GM18907 (cell line): ENCODE measurements around the gene RAB10.
"Not testable (repeated sequence)": the region's sequence is repeated elsewhere in the genome, so short reads cannot be mapped to it uniquely, and the experiment has no call there.

Source experiments
- ATAC-seq: cut with Tn5 transposase; IDR thresholded peaks from one replicate; pipeline ENCODE4 v1.9.1; 2021; ENCODE audit warnings: mild to moderate bottlenecking, moderate library complexity; ENCODE audit not compliant: unreplicated experiment

Gene RAB10

DNA sequence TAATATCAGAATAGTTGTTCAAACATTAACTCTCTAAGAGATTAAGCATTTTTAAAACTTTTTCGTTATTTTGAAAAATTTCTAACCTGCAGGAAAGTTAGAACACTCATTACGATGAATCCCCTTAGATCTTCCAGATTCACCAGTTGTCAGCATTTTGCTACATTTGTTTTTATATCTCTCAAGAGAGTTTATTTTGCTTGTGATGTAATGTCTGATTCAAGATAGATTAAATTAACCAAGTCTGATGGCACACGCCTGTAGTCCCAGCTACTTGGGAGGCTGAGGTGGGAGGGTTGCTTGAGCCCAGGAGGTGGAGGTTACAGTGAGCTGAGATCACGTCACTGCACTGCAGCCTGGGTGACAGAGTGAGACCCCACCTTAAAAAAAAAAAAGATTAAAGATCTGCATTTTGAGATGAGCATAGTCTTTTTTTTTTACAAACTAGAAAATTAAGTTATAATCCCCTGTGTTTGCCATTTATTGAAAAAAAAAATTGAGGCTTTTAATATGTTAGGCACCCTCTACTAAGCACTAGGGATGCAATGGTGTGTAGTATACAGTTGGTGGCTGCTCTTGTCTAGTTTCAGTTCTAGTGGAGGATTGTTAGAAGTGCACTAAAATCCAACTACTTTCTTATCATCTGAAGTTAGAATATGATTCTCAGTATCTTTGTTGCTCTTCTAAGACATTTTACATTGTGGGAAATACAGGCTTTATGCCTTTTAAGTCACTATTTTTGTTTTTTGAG, 20.9 kb downstream of the RAB10 start:
- no peak for ATAC-seq

DNA sequence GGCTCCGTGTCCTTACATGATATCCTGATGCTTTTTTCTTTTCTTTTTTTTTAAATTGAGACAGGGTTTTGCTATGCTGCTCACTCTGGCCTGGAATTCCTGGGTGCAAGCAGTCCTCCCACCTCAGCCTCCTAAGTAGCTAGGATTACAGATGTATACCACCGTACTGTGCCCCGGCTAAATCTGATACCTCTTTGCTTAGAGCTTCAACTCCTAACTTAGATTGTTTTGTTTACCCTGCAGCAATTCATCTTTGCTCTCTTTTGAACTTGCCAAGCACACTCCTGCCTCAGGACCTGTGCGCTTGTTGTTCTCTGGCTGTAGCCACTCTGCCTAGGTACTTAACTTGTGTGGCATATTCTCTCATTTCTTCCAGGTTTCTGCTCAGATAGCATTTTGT, 24.5 kb downstream of the RAB10 start:
- no peak for ATAC-seq

DNA sequence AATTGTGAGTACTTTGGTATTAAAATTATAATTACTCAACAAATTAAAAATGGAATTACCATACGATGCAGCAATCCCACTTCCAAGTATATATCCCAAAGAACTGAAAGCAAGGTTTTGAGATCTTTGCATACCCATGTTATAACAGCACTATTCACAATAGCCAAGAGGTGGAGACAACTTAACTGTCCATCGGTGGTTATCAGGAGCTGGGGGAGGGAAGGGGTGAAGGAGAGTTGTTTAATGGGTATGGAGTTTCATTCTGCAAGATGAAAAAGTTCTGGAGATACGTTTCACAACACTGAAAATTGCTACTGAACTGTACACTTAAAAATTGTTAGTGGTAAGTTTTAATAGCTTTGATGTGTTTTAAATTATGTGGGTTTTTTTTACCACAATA, 25.7 kb downstream of the RAB10 start:
- no peak for ATAC-seq

DNA sequence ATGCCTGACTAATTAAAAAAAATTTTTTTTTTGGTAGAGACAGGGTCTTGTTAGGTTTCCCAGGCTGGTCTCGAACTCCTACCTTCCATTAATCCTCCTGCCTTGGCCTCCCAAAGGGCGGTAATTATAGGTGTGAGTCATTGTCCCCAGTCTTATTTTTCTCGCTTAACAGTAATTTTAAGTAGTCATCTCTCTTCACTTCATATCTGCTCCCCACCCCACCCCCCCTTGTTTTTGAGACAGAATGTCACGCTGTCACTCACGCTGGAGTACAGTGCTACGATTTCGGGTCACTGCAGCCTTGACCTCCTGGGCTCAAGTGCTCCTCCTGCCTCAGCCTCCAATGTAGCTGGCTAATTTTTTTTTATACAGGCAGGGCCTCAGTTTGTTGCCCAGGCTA, 27.7 kb downstream of the RAB10 start:
- no peak for ATAC-seq

DNA sequence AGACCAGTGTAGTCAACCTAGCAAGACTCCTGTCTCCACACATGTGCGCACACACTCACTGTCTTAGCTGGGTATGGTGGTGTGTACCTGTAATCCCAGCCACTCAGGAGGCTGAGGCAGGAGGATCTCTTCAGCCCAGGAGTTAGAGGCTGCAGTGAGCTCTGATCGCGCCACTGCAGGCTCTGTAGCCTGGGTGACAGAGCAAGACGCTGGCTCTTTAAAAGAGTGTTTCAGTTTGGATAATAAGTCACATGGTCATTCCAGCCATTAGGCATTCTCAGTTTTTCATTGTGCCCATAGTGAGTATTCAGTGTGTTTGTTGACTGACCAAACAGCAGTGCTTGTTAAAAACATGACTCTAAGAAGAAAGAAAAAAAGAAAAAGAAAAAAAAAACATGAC, 31.0 kb downstream of the RAB10 start:
- no peak for ATAC-seq

DNA sequence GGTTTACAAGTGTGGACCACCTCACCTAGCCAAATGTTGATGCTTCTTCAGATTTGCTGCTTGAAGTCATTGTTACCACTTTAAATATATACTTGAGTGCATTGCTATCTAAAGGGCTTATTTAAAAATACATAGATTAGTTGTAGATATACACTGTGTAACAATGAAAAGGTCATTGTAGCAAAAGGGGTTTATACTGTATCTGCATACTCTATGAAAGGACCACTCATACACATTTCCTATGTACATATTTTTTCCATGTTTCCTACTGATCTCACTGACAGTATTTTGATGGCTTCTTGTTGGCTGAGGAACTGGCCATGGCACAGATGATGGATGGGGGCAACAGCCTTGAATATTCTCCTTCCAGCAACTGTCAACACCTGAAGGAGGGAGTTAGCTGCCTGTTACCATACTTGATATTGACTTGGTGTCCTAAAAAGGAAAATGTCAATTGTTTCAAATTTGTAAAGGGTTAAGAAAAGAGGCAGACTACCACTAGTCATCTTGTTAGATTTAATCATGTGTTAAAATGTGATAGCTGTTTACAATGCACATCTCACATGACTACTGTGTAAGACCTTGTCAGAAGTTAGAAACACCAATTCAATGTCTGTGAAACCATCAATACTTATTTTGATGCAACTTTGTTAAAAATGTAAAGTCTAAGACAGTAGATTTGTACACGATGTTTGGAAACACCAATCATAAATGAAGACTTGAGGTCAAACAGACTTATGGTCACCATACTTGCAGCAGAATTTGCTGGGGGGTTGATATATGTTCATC, 33.5 kb downstream of the RAB10 start:
- no peak for ATAC-seq

DNA sequence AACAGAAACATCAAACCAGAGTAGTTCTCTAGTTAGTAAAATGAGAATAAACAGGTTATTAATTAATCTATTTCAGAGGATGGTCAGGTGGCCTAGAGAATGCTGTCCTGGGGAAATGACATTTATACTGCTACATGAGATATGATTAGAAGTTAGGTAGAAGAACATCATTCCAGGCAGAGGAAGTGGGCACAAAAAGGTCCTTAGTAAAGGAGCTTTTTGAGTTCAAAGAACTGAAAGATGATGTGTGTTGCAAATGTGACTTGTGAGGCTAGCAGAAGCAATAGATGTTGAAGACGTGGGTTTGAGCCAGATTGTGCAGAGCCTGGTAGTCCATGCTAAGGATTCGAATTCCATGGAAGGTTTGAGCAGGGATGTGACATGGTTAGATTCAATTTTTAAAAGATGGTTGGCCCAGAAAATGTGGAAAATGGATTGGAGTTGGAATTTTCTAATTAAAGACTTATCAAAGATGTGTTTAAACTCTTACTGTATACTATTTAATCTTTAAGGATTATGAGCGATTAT, 34.2 kb downstream of the RAB10 start:
- ATAC-seq = no peak

DNA sequence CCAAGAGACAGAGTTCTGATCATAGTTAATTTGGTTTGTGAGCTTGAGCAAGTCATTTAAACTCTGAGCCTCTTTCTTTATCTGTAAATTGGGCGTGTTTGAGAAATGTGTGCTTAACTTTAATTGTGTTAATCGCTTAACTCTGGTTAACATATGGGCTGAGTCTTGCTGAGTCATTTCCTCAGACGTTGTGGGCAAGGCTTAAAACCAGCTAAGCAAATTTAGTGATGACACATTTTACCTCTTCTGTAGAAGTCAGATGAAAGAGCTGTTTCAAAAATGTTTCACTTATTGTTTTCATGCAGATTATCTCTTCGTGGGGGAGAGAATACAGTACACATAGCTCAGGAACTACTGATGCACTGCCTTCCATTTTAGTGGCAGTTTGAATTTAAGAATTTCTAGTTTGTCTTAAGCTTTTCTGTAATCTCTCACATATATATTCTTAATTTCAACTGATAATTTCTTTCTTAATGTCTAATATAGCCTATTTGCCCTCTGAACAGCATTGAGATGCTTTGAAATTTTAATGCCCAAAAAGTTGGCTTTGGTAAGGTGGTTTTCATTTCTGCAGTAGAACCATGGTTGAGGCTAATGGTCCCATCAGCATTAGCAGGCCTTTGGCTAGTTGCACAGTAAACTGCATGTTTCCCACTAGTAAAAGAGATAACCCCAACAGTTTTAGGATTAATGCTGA, 34.9 kb downstream of the RAB10 start:
- peak; percentile 73 for ATAC-seq

DNA sequence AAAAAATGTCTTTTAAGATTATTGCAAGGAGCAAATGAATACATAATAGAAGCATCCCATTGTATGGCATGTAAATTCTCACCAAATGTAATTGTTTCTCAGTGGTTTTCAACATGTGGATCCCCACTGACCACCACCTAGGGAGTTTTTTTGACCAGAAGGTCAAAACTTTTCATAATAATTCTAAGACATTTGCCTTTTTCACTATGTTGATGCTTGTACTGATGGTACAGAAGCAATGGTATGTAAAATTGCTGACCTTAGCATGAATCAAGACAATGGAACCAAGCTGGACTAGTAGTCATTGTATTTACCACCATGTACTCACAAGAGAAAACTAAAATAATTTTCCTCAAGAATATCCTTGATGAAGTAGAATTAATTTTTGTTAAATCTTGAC, 36.8 kb downstream of the RAB10 start:
- ATAC-seq = no peak

DNA sequence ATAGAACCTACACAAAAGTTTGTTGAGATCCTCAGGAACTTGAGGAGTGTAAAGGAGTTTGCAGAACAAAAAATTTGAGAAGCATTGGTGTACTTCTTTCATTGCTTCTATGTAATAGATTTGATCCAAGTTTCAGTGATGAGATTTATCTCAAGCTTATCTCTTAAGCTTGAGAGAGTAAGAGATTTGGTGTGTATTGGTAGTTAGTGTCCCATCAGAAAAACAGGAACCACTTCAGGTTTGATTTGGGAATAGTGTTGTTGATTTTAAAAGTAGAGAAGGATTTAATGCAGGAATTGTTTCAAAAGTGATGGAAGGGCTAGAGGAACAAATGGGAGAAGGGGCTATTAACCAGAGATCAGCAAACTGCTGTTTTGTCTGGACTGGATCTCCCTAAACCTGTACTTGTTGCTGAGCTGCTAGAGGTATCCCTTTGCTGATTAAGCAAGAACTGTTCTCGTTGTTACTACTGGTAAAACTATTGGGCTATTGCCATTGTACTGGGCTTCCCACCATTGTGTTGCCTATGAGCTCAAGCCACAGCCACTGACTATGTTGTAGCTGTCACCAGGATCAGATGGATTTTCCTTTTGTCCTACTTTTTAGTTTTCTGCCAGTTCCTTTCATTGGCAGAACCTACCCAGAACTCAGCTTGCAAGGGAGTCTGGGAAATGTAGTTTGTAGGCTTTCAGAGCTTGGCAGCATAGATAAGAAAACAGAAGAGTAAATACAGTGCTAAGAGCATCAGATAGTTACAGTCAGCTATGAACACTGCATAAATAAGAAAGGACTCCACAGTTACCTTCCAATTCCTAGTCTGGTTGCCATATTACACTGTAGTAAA, 39.3 kb downstream of the RAB10 start:
- no peak for ATAC-seq

DNA sequence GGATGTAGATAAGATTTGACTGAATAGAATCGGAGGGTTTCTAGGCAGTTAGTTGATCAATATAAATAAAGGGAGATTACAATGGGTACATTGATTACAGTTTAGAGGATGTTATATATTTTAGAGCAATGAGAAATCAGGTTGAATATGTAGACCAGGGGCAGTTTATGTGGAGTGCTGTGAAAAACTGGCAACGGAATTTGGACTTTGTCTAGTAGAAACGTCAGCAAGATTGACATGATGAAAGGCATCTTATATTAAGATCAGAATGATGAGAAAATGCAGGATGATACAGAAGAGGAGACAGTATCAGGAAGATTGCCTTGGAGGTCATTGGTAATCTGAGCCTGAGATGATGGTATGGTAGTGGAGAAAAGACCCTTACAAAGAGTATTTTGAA, 39.9 kb downstream of the RAB10 start:
- ATAC-seq = no peak

DNA sequence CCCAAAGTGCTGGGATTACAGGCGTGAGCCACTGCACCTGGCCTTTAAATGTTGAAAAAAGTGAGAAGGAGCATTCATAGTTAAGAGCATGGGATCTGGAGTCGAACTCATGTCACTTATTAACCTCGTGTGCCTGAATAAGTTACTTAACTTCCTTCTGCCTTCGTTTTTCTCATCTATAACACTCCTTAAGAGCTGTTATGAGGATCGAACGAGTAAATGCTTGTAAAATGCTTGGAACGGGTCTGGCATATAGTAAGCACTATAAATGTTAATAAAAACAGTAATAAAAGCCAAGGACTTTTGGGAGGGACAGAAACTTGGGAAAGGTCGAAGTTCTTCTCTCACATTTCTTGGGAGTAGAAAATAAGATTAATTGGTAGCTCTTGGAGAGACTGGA, 40.8 kb downstream of the RAB10 start:
- no peak for ATAC-seq

DNA sequence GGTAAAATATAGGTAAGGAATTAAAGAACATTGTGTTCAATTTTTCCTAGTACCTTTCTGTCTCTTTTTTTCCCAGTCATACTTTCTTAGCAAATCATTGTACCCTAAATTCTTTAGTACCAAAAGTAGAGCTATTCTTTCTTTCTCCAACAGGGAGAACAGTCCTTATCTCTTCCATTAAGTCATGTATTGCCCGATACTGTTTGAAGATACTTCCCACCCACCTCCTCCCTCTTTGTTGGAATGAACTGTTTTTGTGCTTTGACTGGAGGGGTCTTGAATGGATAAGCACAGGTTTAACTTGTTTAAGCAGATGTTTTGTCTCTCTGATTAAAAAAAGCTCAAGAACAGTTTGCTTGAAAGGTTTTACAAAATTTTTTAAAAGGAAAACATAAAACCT, 41.3 kb downstream of the RAB10 start:
- ATAC-seq = no peak

DNA sequence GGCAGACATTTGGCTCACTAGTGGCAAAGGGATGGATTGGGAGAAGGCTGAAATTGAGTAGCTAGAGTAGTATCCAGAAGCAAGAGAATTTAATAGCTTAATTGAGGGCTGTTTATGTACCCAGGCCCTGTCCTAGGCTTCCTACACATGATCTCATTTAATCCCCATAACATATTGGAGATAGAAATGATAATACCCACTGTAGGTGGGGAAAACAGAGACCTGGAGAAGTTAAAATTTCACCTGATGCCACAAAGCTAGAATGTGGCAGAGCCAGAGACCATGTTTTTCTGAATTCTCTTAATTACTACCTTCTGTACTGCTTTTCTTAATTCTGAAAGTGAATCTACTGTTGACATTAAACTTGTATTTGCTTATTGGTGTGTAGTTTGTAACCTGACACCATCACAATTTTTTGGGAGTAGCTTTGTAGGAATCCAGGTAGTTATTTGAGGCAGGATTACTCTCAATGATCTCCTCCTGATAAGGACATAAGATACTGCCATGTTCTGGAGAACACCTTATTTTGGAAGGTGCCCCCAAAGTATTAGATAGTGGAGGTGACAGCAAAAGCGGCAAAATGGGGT, 42.2 kb downstream of the RAB10 start:
- ATAC-seq = no peak

DNA sequence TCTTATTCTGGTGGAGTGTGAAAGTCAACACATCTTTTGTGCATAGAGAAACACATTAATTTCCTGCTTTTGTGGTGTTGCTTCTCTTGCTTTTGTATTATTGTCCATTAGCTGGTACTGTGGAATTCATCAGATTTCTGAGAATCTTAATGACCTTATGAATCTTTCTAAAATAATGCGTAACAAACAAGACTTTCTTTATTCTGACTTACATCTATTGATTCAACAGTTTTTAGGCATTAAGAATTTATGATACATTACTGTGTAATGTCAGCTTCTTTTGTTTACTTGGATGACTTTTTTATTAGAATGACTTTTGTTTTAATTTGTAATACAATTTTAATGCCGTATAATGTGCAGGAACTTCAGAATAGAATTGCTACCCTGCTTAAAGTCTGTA, 43.4 kb downstream of the RAB10 start:
- no peak for ATAC-seq

DNA sequence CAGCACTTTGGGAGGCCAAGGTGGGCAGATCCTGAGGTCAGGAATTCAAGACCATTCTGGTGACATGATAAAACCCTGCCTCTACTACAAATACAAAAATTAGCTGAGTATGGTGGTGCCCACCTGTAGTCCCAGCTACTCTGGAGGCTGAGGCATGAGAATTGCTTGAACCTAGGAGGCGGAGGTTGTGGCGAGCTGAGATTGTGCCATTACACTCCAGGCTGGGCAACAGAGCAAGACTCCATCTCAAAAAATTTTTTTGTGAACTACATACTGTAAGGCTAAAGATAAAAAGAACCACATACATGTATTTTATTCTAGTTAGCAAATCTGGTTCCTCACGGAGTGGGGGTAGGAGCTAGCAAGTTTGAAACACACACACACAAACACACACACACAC, 45.1 kb downstream of the RAB10 start:
- no peak for ATAC-seq

DNA sequence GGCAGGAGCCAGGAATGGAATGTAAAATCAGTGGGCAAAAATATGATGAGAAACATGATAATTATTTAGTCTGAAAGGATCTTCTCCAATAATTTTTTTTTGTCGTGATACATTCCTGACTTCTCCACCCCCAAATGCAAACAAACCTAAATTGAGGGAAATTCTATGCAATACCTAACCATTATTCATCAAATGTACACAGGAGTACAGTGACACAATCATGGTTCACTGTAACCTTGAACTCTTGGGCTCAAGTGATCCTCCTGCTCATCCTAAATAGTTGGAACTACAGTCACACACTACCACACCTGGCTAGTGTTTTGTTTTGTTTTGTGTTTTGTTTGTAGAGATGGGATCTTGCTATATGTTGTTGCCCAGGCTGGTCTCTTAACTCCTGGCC, 46.5 kb downstream of the RAB10 start:
- ATAC-seq = no peak

DNA sequence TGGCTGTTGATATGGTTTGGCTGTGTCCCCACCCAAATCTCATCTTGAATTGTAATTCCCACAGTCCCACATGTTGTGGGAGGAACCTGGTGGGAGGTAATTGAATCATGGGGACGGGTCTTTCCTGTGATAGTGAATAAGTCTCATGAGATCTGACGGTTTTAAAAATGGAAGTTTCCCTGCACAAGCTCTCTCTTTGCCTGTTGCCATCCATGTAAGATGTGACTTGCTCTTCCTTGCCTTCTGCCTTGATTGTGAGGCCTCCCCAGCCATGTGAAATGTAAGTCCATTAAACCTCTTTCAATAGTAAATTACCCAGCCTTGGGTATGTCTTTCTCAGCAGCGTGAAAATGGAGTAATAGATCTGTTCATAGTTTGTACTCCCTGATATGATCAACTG, 47.0 kb downstream of the RAB10 start:
- ATAC-seq = not testable (repeated sequence)

DNA sequence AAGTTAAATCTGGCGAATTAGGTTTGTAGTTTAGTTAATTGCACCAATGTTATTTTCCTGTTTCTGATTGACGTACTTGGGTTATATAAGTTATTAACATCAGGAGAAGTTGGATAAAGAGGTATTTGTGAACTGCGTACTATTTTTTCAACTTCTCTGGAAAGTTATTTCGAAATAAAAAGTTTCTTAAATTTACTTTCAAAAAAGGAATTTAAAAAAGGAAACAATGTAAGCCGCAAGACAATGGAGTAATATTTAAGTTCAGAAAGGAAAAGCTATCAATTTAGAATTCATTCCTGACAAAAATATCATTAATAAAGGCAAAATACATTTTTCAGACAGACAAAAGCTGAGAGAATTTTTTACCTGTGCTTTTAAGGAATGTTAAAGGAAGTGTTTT, 47.7 kb downstream of the RAB10 start:
- no peak for ATAC-seq

DNA sequence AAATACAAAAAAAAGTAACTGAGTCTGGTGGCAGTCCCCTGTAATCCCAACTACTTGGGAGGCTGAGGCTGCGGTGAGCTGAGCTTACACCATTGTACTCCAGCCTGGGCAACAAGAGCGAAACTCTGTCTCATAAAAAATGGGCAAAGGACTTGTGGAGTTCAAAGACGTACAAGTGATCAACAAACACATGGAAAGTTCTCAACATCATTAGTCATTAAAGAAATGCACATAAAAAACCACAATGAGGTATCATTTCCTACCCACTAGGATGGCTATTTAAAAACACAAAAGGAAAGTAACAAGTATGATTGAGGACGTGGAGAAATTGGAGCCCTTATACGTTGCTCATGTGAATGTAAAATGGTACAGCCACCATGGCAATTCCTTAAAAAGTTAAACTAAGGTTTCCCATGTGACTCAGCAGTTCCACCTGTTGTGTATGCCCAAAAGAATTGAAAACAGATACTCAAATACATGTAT, 52.3 kb downstream of the RAB10 start:
- ATAC-seq = peak; percentile 59
